Measurements from ENCODE around the gene YBX1.
"Not testable (repeated sequence)": the region's sequence is repeated elsewhere in the genome, so short reads cannot be mapped to it uniquely, and the experiment has no call there.

YBX1 gene

DNA sequence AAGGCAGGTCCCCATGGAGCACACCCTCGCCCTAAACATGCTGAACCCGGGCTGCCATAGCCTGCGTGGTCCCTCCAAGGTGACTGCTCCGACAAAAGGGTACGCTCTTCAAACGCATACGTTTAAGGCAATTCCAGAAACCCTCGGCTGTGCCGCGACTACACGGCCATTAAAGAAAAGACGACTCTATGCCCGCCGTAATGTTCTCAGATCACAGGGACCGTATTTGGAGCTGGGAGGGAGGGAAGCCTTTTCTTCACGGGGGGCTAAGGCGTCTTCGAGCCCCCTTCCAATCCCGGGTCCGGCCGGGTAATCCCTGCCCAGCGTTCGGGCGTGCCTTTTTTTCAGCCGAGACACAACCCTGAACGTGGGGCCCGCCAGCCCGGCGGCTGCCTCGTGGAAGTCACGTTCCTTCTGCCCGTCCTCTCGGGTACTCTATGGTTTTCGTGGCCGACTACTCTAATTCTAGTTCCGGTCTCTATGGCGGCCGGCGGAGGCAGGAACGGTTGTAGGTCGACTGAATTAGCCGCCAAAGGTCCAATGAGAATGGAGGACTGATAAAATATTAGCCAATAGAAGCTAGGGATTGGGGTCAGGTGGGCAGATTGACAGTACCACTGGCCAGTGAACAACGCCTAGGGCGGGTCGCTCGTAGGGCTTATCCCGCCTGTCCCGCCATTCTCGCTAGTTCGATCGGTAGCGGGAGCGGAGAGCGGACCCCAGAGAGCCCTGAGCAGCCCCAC lies at the start of gene YBX1:
YBX1 (plus strand) TSS at position 678 of the 743 bp plus-strand sequence. CDS start 148 bp downstream, outside the sequence.
- DNase-seq: peak; percentile 91 to 97 (median 94)

DNA sequence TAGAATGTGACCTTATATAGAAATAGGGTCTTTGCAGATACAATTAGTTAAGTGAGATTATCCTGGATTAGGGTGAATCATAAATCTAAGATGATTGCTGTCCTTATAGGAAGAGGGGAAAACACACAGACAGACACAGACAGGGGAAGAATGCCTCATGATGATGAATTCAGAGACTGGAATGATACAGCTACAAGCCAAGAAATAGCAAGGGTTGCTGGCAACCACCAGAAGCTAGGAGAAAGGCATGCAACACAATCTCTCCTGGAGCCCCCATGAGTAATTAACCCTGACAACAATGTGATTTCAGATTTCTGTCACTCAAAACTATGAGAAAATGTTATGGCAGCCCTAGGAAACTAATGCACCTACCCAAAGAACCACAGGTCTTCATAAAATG lies 43.1 kb upstream of the YBX1 start:
- no peak for DNase-seq

DNA sequence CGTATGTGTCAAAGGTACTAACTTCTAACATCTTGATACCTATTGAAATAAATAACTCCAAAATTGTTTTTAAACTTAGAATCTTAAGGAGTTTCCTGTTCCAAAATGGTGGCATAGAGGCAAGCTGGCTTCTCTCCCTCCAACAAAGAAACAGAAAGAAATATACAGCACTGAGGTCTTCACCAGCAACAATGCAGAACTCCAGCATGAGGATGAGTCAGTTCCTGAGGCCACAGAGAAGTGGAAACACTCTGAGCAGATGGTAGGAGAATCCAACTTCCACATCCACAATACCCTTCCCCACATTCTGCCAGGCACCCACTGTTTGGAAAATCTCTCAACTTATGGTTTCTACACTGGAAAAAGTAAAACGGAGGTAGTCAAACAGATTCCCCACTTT lies 36.2 kb upstream of the YBX1 start:
- no peak for DNase-seq

DNA sequence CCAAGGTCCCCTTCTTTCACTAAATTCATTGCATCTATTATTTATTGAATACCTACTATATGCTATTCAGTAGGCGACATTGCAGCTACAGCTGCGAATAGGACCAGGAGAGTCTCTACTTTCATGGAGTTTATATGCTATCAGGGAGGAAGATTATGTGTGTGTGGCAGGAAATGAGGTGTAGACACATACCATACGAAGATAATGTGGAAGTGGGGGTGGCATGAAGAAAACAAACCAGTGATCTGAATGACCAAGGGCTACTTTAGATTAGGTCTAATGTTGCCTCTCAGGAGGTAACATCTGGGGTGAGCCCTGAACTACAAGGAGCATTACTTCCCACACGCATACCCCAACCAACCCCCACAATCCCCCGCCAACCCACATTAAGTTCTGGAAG lies 25.0 kb upstream of the YBX1 start:
- peak in 1 of 6 experiments; percentile 5 for DNase-seq

DNA sequence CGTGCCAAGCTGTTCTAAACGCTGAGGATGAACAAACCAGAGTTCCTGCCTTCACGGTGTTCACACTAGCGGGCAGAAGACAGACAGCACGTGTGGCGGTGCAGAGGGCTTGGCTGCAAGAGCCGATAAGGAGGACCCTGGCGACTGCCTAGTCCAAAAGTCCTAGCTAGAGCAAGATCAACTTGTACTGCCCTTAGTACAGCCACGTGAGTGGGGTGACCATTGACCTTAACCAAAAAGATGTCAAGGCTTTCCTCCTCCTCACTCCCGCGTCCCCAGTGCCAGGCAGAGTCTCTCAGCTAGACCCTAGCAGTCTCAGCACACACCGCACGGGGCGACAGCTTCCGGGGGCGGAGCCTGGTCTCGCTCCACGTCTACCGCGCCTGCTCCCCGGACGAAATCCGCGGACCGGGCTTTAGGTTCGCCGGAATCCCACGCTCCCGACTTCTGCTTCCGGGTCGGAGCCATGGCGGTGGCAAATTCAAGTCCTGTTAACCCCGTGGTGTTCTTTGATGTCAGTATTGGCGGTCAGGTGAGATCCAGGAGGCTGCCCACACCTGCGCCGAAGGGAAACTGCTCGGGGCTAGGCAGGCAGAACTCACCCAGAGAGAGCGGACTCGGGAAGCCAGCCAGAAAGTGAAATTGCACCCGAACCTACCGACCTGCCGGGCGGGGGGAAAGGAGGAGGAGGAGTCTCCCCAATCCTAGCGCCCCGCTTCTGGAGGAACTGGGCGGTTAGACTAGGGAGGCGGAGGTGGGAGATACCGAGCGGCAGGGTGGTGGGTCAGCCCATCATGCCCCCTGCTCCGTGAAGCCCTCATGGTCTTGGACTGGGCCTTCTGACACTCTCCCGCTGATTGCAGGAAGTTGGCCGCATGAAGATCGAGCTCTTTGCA lies 24.0 kb upstream of the YBX1 start, which contains the start of gene PPIH:
PPIH (plus strand) TSS at position 443 of the 896 bp plus-strand sequence; CDS start at position 467, 24 bp downstream.
- peak; percentile 88 to 92 (median 90) for DNase-seq

DNA sequence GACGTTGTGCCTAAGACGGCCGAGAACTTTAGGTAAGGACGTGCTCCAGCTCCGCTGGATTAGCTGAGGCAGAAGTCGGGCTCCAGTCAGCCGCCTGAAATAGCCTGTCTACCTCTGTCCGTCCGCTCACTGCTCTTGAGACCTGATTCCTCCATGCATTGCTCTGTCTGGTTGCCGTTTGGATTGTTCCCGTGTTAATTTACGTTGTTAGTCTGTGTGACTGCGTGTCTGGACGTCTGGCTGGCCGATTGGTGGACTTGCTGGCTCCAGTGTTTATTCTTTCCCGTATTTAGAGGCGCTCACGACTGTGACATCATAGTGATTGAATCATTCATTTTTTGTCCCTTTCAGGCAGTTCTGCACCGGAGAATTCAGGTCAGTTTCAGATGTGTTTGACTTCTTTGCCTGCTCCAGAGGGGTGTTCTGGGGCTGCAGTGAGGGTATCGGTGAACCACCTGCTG lies 23.3 kb upstream of the YBX1 start:
- DNase-seq: no peak

DNA sequence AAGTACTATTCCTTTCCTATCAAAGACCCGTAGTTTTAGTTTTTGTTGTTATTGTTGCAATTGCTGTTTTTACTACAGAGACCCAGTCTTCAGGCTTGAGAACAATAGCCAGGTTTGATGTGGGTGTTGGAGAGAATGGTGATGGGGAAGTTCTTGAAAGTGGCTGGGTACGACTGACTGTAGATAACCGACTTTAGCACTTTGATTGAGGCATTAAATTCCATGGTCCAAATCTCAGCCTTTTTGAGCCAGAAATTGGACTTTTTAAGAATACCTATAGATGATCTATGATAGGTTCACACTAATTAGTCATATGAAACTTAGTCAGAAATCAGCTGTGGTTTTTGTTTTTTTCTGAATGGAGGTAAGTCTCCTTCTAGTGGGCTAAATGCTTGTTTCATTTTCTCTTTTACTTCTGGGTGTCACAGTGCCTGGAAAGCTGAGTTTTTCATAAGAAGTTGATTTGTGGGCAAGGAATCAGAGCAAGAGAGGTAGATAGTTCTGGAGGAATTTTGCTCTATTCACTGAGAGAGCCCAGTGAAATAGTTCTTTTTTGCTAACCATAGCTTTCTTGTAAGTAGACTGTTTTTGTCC lies 21.2 kb upstream of the YBX1 start:
- no peak for DNase-seq

DNA sequence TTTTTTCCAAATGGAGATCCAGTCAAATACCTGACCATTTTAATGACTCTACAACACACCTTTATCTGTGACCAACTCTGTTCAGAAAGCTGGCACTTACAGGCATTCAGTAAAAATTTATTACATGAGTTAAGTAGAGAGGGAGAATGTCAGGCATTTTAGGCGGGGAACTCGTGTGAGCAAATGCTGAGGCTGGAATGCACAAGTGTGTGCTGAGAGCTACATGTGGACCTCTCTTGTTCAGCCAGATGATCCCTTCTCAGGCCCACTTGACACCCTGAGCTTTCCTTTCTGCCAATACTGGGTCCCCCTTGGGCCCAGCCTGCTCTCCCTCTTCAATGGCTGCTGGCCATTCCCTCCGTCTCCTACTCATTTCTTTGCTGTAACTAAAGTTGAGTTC lies 12.3 kb upstream of the YBX1 start:
- no peak for DNase-seq

DNA sequence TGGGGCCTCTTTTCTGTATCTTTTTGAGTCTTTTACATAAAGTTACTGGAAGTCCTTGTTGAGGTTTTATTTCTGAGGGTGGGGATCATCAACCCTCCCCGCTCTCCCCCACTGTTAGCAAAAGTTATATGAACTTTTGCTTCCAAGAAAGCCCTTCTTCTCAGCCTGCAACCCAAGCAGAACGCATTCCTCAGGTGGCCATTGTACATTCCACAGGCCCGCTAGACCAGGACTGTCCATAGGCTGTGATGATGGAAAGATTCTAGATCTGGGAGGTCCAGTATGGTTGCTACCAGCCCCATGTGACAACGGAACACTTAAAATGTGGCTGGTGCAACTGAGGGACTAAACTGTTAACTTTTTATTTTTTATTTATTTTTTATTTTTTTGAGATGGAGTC lies 11.8 kb upstream of the YBX1 start:
- no peak for DNase-seq

DNA sequence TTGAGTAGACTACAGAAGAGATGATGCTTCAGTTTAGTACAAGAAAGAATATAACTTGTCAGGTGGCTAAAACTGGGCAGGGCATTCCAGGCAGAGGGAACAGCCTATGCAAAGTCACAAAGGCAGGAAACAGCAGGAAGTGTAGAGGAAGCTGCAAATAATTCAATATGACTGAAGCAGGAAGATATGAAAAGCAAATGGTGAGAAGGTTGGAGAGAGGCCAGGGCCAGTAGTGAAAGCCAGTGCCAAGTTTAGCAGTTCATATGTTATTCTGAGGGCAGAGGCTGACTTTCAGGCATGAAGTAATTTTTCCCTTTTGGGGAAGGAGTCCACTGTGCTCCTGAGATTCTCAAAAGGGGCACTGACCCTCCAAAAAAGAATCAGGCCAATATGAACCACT lies 8.0 kb upstream of the YBX1 start:
- no peak for DNase-seq

DNA sequence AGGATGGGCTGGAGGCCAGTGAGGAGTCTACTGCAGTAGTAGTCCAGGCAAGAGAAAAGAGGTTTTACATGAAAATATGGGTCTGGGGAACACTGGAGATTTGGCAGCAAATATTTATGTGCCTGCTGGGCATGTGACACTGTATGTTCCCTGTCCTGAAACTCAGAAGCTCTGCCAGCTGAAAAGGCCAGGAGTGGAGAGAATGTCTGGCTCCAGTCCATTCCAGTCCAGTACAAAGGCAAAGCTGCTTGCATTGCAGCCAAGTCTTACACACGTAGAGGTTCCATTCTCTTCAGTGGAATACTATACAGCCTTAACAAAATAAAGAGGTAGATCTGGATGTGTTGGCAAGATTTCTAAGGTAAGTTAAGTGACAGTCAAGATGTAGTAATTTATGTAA lies 7.5 kb upstream of the YBX1 start:
- DNase-seq: no peak

DNA sequence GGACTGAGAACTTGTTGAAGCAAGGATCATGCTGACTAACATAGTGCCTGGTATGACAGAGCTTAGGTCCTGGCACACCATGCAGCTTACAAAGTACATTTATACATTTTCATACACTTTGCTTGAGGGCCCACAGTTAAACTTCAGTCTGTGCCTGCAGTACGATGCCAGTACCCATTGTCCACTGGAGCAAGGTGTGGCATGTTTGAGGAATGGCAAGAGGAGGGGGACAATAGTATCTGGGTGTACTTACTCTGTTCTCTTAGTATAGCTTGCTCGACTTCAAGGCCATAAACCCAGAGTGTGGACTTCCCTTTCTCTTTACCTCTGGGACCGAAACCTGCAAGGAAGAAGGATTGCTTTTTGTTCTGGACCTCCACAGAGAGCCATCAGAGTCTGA lies 6.8 kb upstream of the YBX1 start:
- no peak for DNase-seq

DNA sequence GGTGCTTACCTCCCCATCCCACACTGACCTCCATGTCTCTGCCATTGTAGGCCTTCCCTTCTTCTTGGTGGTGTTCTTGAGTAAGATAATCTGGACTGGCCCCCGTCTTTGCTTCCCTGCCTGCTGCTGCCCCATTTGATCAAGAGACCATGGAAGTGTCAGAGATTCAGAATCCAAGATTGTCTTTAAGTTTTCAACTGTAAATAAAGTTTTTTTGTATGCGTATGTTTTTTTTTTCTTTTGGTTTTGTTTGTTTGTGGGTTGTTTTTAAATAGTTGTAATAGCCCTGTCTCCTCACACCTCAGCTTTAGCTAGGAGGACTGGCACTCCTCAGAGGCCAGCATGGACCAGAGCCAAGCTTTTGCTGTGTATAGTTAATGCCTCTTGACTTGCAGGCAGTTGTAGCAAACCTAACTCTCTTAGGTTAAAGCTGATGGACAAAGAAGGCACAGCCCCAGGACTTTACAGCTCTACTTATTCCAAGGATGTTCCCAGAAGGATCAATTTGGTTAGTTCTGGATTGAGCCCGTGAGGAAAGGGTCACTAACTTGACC lies 5.6 kb upstream of the YBX1 start:
- no peak for DNase-seq

DNA sequence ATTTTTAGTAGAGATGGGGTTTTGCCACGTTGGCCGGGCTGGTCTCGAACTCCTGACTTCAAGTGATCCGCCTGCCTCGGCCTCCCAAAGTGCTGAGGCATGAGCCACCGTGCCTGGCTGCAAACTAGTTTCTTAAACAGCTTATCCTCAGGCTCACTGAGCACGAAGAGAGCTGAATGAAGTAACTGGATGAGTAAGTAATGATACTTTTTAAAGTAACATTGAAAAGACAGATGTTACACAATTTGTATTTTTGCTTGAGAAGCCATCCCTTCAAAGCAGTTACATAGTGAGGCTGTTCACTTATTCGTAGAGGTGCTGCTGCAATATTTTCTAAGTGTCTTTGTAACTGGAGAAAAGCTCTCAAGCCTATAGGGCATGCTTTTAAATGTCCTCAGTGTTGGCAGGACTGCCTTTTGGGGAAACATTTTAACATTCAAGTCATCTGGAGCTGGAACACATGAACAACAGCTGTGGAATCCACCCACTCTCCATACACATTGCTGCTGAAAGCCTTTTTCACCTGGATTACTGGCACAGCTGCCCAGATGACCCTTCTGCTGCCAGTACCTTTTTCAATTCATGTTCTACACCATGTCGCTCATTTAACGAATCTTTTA lies 2.7 kb upstream of the YBX1 start:
- DNase-seq: no peak

DNA sequence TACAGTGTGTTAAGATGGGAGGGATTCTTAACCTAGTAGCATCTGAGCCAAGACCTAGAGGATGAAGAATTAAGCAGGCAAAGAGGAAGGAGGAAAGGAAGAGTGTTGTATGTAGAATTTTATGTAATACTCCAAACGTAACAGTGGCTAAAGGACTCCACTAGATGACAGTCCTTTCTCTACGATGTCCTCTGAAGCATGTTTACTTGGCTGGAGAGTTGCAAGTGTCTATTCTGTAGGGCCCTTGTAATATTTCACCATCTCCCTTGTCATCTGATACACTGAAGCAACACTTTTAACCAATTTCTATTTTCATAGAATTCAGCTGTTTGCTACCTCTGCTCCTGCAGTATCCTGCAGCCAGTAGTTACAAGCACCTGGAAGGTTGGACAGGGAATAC lies 2.2 kb upstream of the YBX1 start:
- DNase-seq: no peak

DNA sequence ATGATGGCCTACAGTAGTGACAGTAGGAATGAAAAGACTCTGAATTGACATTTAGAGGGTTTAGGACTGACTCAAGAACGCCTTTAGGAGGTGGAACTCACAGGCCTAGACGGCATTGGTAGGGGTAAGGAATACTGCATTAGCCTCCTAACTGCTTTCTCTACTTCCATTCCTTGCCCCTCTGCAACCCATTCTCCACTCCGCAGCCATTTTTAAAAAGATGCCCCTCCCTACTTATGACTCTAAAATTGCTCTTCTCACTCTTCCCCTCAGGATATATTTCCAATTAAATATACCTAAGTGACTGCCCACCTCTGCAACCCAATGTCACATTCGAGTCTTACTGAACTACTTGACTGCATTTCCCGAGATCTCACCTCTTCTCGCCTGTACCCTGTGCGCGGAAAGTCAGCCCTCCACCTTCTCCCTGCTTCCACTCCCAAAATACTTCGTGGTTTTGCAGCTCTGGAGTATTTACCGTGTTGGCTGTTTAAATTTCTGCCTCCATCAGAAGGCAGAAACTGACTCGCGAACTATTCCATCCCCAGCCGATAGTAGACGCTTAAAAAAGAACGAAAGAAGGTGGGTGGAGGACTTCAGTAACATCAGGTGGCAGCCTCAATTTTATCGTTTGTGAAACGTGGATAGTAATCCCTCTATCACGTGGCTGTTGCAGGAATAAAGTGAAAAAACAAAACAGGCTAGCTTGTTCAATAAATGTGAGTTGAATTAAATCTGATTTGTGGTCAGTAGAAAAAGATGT lies 1.1 kb upstream of the YBX1 start:
- peak in 3 of 6 experiments; percentile 46 to 68 (median 61) for DNase-seq

DNA sequence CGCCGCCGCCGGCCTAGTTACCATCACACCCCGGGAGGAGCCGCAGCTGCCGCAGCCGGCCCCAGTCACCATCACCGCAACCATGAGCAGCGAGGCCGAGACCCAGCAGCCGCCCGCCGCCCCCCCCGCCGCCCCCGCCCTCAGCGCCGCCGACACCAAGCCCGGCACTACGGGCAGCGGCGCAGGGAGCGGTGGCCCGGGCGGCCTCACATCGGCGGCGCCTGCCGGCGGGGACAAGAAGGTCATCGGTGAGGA lies 193 bp downstream of the YBX1 start:
- not testable (repeated sequence) for DNase-seq

DNA sequence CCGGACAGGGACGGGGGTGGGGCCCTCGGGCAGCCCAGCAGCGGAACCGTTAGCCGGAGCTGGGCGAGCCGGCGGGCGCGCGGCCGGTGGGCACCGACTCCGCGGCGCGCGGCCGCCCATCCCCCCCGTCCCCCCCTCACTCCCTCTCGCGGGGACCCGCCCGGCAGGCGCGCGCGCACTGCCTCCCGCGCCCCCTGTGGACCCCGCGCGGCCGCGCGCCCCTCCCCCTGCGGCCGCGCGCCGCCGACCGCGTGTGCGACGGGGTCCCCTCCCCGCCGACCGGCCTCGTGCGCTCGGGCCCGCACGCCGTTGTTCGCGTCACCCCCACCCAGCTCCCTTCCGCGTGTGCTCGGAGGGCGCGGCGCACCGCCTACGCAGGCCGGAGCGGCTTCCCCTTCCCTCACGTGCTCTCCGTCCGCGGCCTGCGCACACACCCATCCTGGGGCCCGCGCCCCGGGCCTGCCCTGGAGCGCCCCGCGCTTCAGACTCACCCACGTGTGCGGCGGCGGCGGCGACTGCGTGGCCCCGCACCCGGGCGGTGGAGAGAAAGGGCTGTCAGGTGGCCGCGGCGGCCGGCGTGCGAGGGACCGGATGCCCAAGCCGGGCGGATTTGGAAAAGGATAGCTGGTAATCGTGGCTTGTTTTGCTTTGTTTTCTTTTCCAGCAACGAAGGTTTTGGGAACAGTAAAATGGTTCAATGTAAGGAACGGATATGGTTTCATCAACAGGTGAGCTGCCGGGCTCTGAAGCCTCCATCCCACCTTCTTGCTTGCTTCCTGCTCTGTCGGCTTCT lies 717 bp downstream of the YBX1 start:
- peak; percentile 42 to 62 (median 54) for DNase-seq

DNA sequence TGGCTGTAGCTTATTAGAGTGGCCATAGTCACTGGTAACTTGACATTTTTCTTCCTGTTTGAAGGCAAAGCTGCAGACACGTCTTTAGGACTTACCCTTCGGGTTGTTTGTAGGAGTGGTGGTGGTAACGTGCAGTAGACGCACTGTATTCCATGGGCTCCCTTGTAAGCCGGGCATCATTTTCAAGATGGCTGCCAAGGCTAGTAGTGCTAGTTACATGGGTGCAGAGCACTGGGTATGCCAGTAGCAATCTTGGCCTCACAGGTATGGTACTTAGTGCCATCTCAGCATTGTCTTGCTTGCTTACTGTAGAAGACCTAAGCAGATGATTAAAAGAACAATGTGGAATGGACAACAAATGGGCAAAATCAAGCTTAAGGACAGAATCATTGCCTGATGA lies 1.9 kb downstream of the YBX1 start:
- DNase-seq: peak in 1 of 6 experiments; percentile 2

DNA sequence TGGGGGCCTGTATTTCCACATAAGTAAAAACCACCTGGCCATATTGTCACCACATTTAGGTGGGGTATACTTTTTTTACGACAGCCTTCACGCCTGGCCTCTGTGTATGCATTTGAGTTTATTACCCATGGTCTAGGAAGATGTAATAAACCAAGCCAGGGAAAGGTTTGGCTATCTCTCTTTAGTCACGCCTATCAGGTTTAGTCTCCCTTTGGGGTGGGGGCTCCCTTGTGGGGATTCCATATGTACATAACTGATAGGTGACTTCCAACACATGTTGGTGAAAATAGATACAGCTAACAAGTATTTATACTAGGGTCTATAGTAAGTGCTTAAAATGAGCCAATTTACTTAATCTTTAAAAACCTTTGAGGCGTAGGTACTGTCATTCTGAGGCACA lies 4.2 kb downstream of the YBX1 start:
- DNase-seq: no peak

DNA sequence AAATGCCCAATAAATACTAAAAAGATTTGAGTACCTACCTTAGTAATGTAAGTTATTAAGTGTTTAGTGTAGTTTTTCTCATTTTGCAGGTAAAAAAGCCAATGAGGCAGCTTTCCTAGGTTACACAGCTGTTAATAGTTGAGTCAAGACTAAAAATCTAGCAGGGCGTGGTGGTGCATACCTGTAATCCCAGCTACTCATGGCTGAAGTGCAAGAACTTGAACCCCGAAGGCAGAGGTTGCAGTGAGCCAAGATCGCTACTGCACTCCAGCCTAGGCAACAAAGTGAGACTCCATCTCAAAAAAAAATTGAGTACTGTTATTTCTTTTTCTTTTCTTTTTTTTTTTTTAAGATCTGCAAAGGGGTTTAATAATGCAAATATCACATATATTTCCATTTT lies 7.7 kb downstream of the YBX1 start:
- DNase-seq: no peak
